CD8-positive, alpha-beta memory T cell (primary cell): ENCODE measurements around the gene SLC29A1. TPM values are rescaled to one million over a fixed set of nuclear protein-coding genes. Genes with fewer than 3 reads are reported as not detected.

ENCODE experiments used
- CTCF ChIA-PET: fragments of 350-600 bp; sonication (Branson Sonifier 250); formaldehyde crosslinking; loops from one replicate; lab custom pipeline; 2021; ENCODE audit warnings: antibody characterized with exemption; lab: Charles Lee
- POLR2A ChIA-PET: fragments of 350-600 bp; sonication (Branson Sonifier 250); formaldehyde crosslinking; loops from one replicate; lab custom pipeline; 2021; ENCODE audit warnings: antibody characterized with exemption; lab: Charles Lee
- DNase-seq, 5 donors: peaks; one replicate each; pipeline versions ENCODE4 v3.0.0 to v3.0.0-alpha.2; 2020 to 2022; ENCODE audit warnings: mixed read lengths in 1 of 5
- H3K27ac ChIP-seq: one replicate; pipeline ENCODE4 v1.7.0; 2013; ENCODE audit warnings: low read depth, mild to moderate bottlenecking, low read length, moderate library complexity
- H3K27me3 ChIP-seq: 2 replicates; pipeline ENCODE4 v1.7.0; 2013; ENCODE audit warnings: low read length, mild to moderate bottlenecking; ENCODE audit not compliant: insufficient read depth, poor library complexity, severe bottlenecking
- H3K36me3 ChIP-seq: 2 replicates; pipeline ENCODE4 v1.7.0; 2013; ENCODE audit warnings: mild to moderate bottlenecking, low read length, moderate library complexity; ENCODE audit not compliant: insufficient read depth
- H3K4me1 ChIP-seq: 2 replicates; pipeline ENCODE4 v1.7.0; 2013; ENCODE audit warnings: mild to moderate bottlenecking, low read length, moderate library complexity; ENCODE audit not compliant: insufficient read depth
- H3K4me3 ChIP-seq: 2 replicates; pipeline ENCODE4 v1.7.0; 2013; ENCODE audit warnings: mild to moderate bottlenecking, low read length
- H3K9me3 ChIP-seq: 2 replicates; pipeline ENCODE4 v1.7.0; 2013; ENCODE audit warnings: mild to moderate bottlenecking, low read length
- H3K27ac Mint-ChIP-seq, 8 donors: one replicate each; pipeline ENCODE4 v1.8.0; 2020 to 2021; ENCODE audit warnings: mixed read lengths in 8 of 8, mild to moderate bottlenecking in 6 of 8, inconsistent platforms in 3 of 8, moderate library complexity in 3 of 8
- H3K27me3 Mint-ChIP-seq, 2 donors: one replicate each; pipeline ENCODE4 v1.8.0; 2020 to 2021; ENCODE audit warnings: mixed read lengths in 2 of 2, mild to moderate bottlenecking in 1 of 2, moderate library complexity in 1 of 2
- H3K36me3 Mint-ChIP-seq, 3 donors: one replicate each; pipeline ENCODE4 v1.8.0; 2020 to 2021; ENCODE audit warnings: mixed read lengths in 3 of 3, inconsistent platforms in 1 of 3, mild to moderate bottlenecking in 1 of 3
- H3K4me1 Mint-ChIP-seq, 3 donors: one replicate each; pipeline ENCODE4 v1.8.0; 2020 to 2021; ENCODE audit warnings: mixed read lengths in 3 of 3, inconsistent platforms in 1 of 3, mild to moderate bottlenecking in 1 of 3
- H3K4me3 Mint-ChIP-seq, 7 donors: one replicate each; pipeline ENCODE4 v1.8.0; 2020 to 2021; ENCODE audit warnings: mixed read lengths in 7 of 7, mild to moderate bottlenecking in 6 of 7, moderate library complexity in 4 of 7, inconsistent platforms in 2 of 7
- H3K9me3 Mint-ChIP-seq, 5 donors: one replicate each; pipeline ENCODE4 v1.8.0; 2020 to 2022; ENCODE audit warnings: mixed read lengths in 5 of 5, mild to moderate bottlenecking in 3 of 5, moderate library complexity in 2 of 5, inconsistent platforms in 1 of 5
- polyA plus RNA-seq: library from polyadenylated mRNA; unstranded; fragments of 300-500 nt; fragmentation: Illumina TruSeq; gene quantifications from one replicate; pipeline ENCODE4 v1.2.3, GENCODE V29; 2021
- total RNA-seq, 2 experiments: library from RNA; stranded (reverse); gene quantifications; one replicate each; pipeline ENCODE4 v1.2.3, GENCODE V29; 2021

SLC29A1 gene
- total and polyA plus RNA-seq, 3 experiments from 2014 or later = 3.6 to 116 (median 116) TPM

DNA sequence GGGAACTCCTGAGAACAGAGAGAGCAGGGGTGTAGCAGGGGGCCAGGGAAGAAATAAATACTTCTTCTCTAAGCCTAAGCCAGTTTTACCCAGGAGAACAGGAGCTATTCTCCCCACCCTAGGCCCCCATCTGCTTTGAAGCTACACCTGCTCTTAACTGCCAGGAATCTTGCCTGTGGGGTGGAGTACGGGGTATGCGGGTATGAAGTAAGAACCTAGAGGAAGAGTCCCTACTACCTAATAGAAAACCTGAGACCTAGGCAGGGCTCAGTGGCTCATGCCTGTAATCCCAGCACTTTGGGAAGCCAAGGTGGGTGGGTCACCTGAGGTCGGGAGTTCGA, 1.5 kb downstream of the SLC29A1 start:
- Histone ChIP-seq H3K36me3 (no peaks in the 10 kb centered on the region), H3K27ac (peak overlapping the region; percentile 45), H3K4me3 (no peak overlapping the region), H3K27me3 (no peaks in the 10 kb centered on the region), H3K9me3 (no peaks in the 10 kb centered on the region), H3K4me1 (peaks cover 10% of the 10 kb centered on the region)
- no peak overlapping the region for H3K27ac Mint-ChIP-seq
- H3K4me3 Mint-ChIP-seq = peak overlapping the region; percentile 49 to 85 (median 82)
- no peaks in the 10 kb centered on the region for H3K9me3 Mint-ChIP-seq
- H3K27me3 Mint-ChIP-seq = peaks cover 0 to 1% of the 10 kb centered on the region in 2 donors
- DNase-seq = no peak
- H3K36me3 Mint-ChIP-seq = no peaks in the 10 kb centered on the region
- ChIA-PET CTCF (interaction anchor here (1.0 to 8.0 kb wide), 6 partner anchors 11 to 52 kb away, joined by 3 to 69 read pairs (median 6); partner anchors contain the start of gene SLC35B2), POLR2A (interaction anchor here (0.9 to 4.5 kb wide), 2 partner anchors 9 to 23 kb away, joined by 3 to 24 read pairs; partner anchors contain the start of gene HSP90AB1)
- peaks cover 15 to 21% (median 16%) of the 10 kb centered on the region in 3 donors for H3K4me1 Mint-ChIP-seq

DNA sequence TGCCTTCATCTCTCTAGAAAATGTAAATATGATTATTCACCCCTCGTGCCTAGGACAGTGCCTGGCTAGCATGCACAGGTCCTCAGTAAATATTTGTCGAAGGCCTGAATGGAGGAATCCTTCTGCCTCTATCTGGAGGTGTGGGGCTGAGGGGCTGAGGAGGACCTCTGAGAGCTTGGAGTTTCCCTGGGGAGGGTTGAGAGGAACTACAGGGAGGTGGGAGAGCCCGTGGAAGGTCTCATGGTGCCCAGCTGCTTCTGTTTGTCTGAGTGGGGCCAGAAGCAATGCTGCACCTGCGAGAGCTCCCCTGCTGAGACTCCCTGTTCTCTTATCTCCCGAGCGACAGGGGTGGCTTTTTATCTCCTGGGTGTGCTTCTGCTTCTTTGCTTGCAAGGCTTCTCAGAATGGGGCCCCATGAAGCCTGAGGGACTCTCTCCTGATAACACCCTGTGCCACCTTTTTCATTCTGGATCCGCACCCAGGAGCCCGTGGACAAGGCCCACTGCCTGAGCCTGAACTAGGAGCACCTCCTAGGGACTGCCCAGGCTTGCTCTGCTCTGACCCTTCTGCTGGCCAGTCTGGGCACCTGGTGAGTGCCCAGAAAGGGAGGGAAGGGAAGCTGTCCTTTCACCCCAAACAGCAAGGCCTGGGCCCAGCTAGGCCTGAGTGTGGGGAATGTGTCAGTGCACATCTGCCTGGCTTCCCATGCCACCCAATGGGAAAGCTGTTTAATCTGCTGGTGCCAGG, 2.4 kb downstream of the SLC29A1 start:
- Mint-ChIP-seq H3K27ac (no peak overlapping the region), H3K4me3 (peak overlapping the region in 3 of 7 donors; percentile 19 to 67 (median 27)), H3K27me3 (no peaks in the 10 kb centered on the region), H3K36me3 (no peaks in the 10 kb centered on the region), H3K9me3 (no peaks in the 10 kb centered on the region), H3K4me1 (peaks cover 15 to 21% (median 16%) of the 10 kb centered on the region in 3 donors)
- no peaks in the 10 kb centered on the region for H3K9me3 ChIP-seq
- no peak overlapping the region for H3K4me3 ChIP-seq
- H3K4me1 ChIP-seq = peaks cover 10% of the 10 kb centered on the region
- no peak for DNase-seq
- no peaks in the 10 kb centered on the region for H3K27me3 ChIP-seq
- H3K27ac ChIP-seq = peak overlapping the region; percentile 61
- POLR2A ChIA-PET = interaction anchor here (4.5 kb wide), 1 partner anchor 22 kb away, joined by 24 read pairs; the partner anchor contains the start of gene HSP90AB1
- H3K36me3 ChIP-seq = no peaks in the 10 kb centered on the region
- CTCF ChIA-PET = interaction anchor here (2.0 to 8.0 kb wide), 4 partner anchors 10 to 31 kb away, joined by 4 to 69 read pairs (median 14); partner anchors contain the start of gene SLC35B2

GRCh38 chr6:44226368-44227147, 3.2 kb downstream of the SLC29A1 start:
- POLR2A ChIA-PET = interaction anchor here (1.4 kb wide), 1 partner anchor 11 kb away, joined by 3 read pairs; no protein-coding TSS in a partner anchor

DNA sequence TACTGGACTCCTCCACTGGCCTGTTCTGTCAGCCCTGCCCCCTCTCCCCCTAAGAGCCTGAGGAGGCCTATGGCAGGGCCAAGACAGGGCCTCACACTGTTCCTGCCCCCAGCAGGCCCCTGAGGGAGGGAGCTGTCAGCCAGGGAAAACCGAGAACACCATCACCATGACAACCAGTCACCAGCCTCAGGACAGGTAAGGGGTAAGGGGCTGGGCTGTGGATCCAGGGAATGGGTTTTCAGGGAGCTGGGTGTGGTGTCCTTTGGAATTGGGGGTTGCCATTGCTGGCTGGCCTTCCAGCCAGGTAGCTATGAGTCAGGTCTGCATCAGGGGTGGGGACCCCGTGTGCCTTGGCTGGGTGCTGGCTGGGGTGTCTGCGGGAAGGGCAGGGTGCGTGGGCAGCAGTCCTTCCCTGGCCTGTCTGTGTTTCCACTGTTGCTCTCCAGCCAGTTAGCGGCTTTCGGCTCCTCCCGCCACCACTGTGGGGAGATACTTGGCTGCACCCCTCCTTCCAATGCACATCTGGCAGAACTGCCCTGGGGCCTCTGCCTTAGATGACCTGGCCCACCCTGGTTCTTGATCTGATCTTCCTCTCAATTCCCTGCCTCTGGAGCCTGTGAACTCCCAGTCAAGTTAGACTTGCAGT, 3.9 kb downstream of the SLC29A1 start:
- no peaks in the 10 kb centered on the region for H3K9me3 Mint-ChIP-seq
- Histone ChIP-seq H3K27ac (peak overlapping the region; percentile 61), H3K27me3 (no peaks in the 10 kb centered on the region), H3K4me3 (no peak overlapping the region), H3K9me3 (no peaks in the 10 kb centered on the region), H3K4me1 (peaks cover 6% of the 10 kb centered on the region), H3K36me3 (no peaks in the 10 kb centered on the region)
- H3K4me1 Mint-ChIP-seq = peaks cover 13 to 16% (median 16%) of the 10 kb centered on the region in 3 donors
- ChIA-PET CTCF (interaction anchor here (0.6 to 8.0 kb wide), 3 partner anchors 8 to 37 kb away, joined by 3 to 69 read pairs (median 5); no protein-coding TSS in a partner anchor), POLR2A (interaction anchor here (1.4 kb wide), 1 partner anchor 10 kb away, joined by 3 read pairs; no protein-coding TSS in a partner anchor)
- no peaks in the 10 kb centered on the region for H3K27me3 Mint-ChIP-seq
- H3K36me3 Mint-ChIP-seq = no peaks in the 10 kb centered on the region
- no peak for DNase-seq
- no peak overlapping the region for H3K27ac Mint-ChIP-seq
- H3K4me3 Mint-ChIP-seq = no peak overlapping the region

More at GRCh38 chr6:44226368-44227147, 3.2 kb downstream of the SLC29A1 start:
- Histone ChIP-seq H3K27ac (peak overlapping the region; percentile 61), H3K4me3 (no peak overlapping the region), H3K9me3 (no peaks in the 10 kb centered on the region), H3K27me3 (no peaks in the 10 kb centered on the region), H3K4me1 (peaks cover 10% of the 10 kb centered on the region), H3K36me3 (no peaks in the 10 kb centered on the region)
- Mint-ChIP-seq H3K4me1 (peaks cover 15 to 21% (median 16%) of the 10 kb centered on the region in 3 donors), H3K36me3 (no peaks in the 10 kb centered on the region), H3K9me3 (no peaks in the 10 kb centered on the region), H3K4me3 (peak overlapping the region in 1 of 7 donors; percentile 27), H3K27ac (no peak overlapping the region), H3K27me3 (no peaks in the 10 kb centered on the region)
- CTCF ChIA-PET = interaction anchor here (2.4 to 8.0 kb wide), 3 partner anchors 9 to 30 kb away, joined by 7 to 69 read pairs (median 22); partner anchors contain the start of gene SLC35B2
- DNase-seq = no peak

GRCh38 chr6:44228031-44228430, 4.6 kb downstream of the SLC29A1 start:
- H3K9me3 ChIP-seq = no peaks in the 10 kb centered on the region
- DNase-seq = no peak
- H3K36me3 Mint-ChIP-seq = no peaks in the 10 kb centered on the region
- no peaks in the 10 kb centered on the region for H3K36me3 ChIP-seq
- ChIA-PET POLR2A (interaction anchor here (1.4 kb wide), 1 partner anchor 9 kb away, joined by 3 read pairs; no protein-coding TSS in a partner anchor), CTCF (interaction anchor here (0.6 to 8.0 kb wide), 3 partner anchors 8 to 36 kb away, joined by 3 to 69 read pairs (median 5); no protein-coding TSS in a partner anchor)
- H3K27me3 ChIP-seq = no peaks in the 10 kb centered on the region
- no peak overlapping the region for H3K4me3 Mint-ChIP-seq
- no peak overlapping the region for H3K27ac ChIP-seq
- H3K9me3 Mint-ChIP-seq = no peaks in the 10 kb centered on the region
- H3K4me1 Mint-ChIP-seq = peaks cover 8 to 11% (median 10%) of the 10 kb centered on the region in 3 donors
- no peak overlapping the region for H3K27ac Mint-ChIP-seq
- H3K27me3 Mint-ChIP-seq = no peaks in the 10 kb centered on the region
- H3K4me3 ChIP-seq = no peak overlapping the region
- H3K4me1 ChIP-seq = peaks cover 1% of the 10 kb centered on the region

DNA sequence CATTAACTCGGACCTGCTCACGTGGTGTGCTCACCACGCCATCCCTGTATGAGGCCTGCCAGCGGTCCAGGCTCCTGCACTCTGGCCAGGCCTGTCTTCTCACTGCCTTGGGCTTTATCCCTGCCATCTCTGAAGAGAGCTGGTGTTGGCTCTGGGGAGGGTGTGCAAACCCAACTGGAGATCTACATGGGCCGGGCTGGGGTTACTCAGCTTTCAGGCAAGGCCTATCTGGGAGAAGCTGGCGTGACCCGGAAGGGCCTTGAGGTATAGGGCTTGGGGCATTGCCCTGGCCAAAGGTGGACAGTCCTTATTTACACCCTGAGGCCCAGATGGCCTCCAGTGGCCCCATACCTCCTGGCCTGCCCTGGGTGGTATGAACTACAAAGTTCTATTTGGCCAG, 5.0 kb downstream of the SLC29A1 start:
- no peak overlapping the region for H3K4me3 Mint-ChIP-seq
- Histone ChIP-seq H3K36me3 (no peaks in the 10 kb centered on the region), H3K27ac (no peak overlapping the region), H3K27me3 (no peaks in the 10 kb centered on the region), H3K4me1 (no peaks in the 10 kb centered on the region), H3K9me3 (no peaks in the 10 kb centered on the region), H3K4me3 (no peak overlapping the region)
- H3K27ac Mint-ChIP-seq = no peak overlapping the region
- CTCF ChIA-PET = interaction anchor here (1.2 to 8.0 kb wide), 2 partner anchors 7 to 28 kb away, joined by 5 to 69 read pairs; no protein-coding TSS in a partner anchor
- H3K4me1 Mint-ChIP-seq = peaks cover 8 to 9% (median 8%) of the 10 kb centered on the region in 3 donors
- no peaks in the 10 kb centered on the region for H3K36me3 Mint-ChIP-seq
- no peaks in the 10 kb centered on the region for H3K9me3 Mint-ChIP-seq
- POLR2A ChIA-PET = no interaction called here
- DNase-seq = no peak
- H3K27me3 Mint-ChIP-seq = no peaks in the 10 kb centered on the region

- H3K27ac Mint-ChIP-seq = peak overlapping the region in 1 of 8 donors; percentile 54
- Histone ChIP-seq H3K27me3 (no peaks in the 10 kb centered on the region), H3K36me3 (no peaks in the 10 kb centered on the region), H3K9me3 (no peaks in the 10 kb centered on the region), H3K4me3 (no peak overlapping the region), H3K4me1 (no peaks in the 10 kb centered on the region), H3K27ac (no peak overlapping the region)
- POLR2A ChIA-PET = no interaction called here
- DNase-seq = peak in 1 of 5 donors; percentile 14
- no peaks in the 10 kb centered on the region for H3K9me3 Mint-ChIP-seq
- H3K4me3 Mint-ChIP-seq = no peak overlapping the region
- no peaks in the 10 kb centered on the region for H3K36me3 Mint-ChIP-seq
- CTCF ChIA-PET = interaction anchor here (8.0 kb wide), 1 partner anchor 7 kb away, joined by 69 read pairs; no protein-coding TSS in a partner anchor
- peaks cover 7 to 8% (median 8%) of the 10 kb centered on the region in 3 donors for H3K4me1 Mint-ChIP-seq
- H3K27me3 Mint-ChIP-seq = no peaks in the 10 kb centered on the region
Measured at GRCh38 chr6:44228836-44229235, 5.4 kb downstream of the SLC29A1 start.
